Stimulated activated naive B cell treated with anti-CD40 and anti-IgM and Interleukin-4, amounts not matched to agents 10 μg/mL and 1 μg/mL and 100 μg/mL, for 72 hours (primary cell): ENCODE results near the gene TTI1.

Experiments
- ATAC-seq, 2 donors: fragments of 150-1000 bp; cut with Tn5 transposase; replicated peaks; 2 replicates each; pipeline ENCODE4 v1.10.0; 2021; ENCODE audit warnings: moderate library complexity in 1 of 2
- DNase-seq: peaks from one replicate; pipeline ENCODE4 v3.0.0; 2021
- H3K27ac Mint-ChIP-seq: one replicate; pipeline ENCODE4 v1.8.0; 2022; ENCODE audit warnings: mild to moderate bottlenecking, mixed read lengths
- H3K27me3 Mint-ChIP-seq, 2 donors: one replicate each; pipeline ENCODE4 v1.8.0; 2022; ENCODE audit warnings: mixed read lengths in 2 of 2
- H3K36me3 Mint-ChIP-seq, 2 donors: one replicate each; pipeline ENCODE4 v1.8.0; 2022; ENCODE audit warnings: mixed read lengths in 2 of 2, mild to moderate bottlenecking in 1 of 2
- H3K4me1 Mint-ChIP-seq, 2 donors: one replicate each; pipeline ENCODE4 v1.8.0; 2022; ENCODE audit warnings: mixed read lengths in 2 of 2, mild to moderate bottlenecking in 1 of 2
- H3K4me3 Mint-ChIP-seq, 2 donors: one replicate each; pipeline ENCODE4 v1.8.0; 2022; ENCODE audit warnings: mild to moderate bottlenecking in 2 of 2, mixed read lengths in 2 of 2, moderate library complexity in 1 of 2
- H3K9me3 Mint-ChIP-seq, 2 donors: one replicate each; pipeline ENCODE4 v1.8.0; 2022; ENCODE audit warnings: mixed read lengths in 2 of 2, mild to moderate bottlenecking in 1 of 2

TTI1 gene

DNA sequence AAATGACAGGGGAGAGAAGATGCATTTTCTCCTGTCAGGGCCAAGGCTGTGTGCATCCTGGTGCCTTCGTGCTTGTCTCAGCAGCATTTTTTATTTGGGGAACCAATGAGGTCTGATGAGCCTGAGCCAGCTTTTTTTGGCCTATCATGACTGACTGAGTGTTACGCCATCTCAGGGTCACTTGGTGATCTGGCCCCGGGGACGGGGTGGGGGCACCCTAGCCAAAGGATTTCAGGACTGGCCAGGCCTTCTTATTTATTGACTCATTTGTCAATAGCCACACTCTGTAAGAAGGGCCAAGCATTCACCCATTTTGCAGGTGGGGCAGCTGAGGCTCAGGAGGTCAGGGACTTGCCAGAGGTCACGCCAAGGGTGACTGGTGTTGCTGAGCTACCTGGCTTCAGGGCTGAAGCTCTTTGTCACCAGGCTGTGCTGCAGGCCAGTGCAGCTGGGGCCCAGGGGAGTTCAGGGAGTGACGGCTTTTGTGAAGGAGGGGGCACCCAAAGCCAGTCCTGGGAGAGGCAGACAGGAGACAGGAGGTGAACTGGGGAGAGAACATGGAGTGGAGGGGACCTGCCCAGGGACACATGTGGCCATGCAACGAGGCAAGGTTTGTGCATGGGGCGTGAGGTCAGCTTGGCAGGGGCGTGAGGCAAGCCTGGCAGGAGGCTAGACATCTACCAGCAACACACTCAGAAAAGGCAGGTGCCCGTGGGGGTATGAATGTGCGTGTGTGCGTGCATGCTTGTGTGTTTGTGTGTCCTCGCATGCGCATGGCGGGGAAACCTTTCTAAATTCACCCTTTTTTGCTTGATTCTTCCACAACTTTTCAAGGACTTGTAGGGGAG is 99.2 kb downstream of the TTI1 start:
- no peak for DNase-seq
- H3K9me3 Mint-ChIP-seq, result no peaks in the 10 kb centered on the region
- ATAC-seq, result no peak
- no peak overlapping the region for H3K4me3 Mint-ChIP-seq
- peaks cover 34 to 35% of the 10 kb centered on the region in 2 donors for H3K27me3 Mint-ChIP-seq
- H3K36me3 Mint-ChIP-seq, result no peaks in the 10 kb centered on the region
- H3K4me1 Mint-ChIP-seq, result no peaks in the 10 kb centered on the region
- H3K27ac Mint-ChIP-seq, result no peak overlapping the region
